ENCODE results near the gene BMPR1A. TPM values are rescaled to one million over a fixed set of nuclear protein-coding genes. Genes with fewer than 3 reads are reported as not detected.

BMPR1A gene
- total and polyA plus RNA-seq, 10 of the 15 experiments (the other 5 are each of a cell fraction or from before 2014, with no cell fraction given): 2.3 to 22.7 (median 13.1) TPM

- TF ChIP-seq MAX (IDR thresholded peaks at IDR 0.05; ENCODE audit: low read depth, low read length): no peak
- no peak for TF ChIP-seq YY1 (IDR thresholded peaks at IDR 0.05; ENCODE audit: low read depth, low read length)
- TF ChIP-seq ZNF622 (IDR thresholded peaks at IDR 0.05): no peak
- no peak for TF ChIP-seq SMARCA5 (IDR thresholded peaks at IDR 0.05)
- TF ChIP-seq NR2C2 (IDR thresholded peaks at IDR 0.05; ENCODE audit: borderline replicate concordance, control insufficient read depth, insufficient read length, low read depth): no peak
These were observed 207.8 kb downstream of the BMPR1A start (continued) for GRCh38 chr10:86964061-86964846.

GRCh38 chr10:86964847-86965190 lies 208.4 kb downstream of the BMPR1A start:
- no TSS peak for BruUV-seq (replicated peaks)
- SMC1A ChIA-PET (ENCODE audit: uncharacterized antibody, unreplicated experiment): interaction anchor here (1.1 kb wide), 1 partner anchor 8 kb away, joined by 3 read pairs; the partner anchor contains the start of gene MMRN2
- CTCF ChIA-PET: interaction anchor here (3.5 kb wide), 1 partner anchor 26 kb away, joined by 25 read pairs; no protein-coding TSS in a partner anchor
- Histone ChIP-seq H3K27me3 (replicated peaks in 1 of 2; ENCODE audit: control insufficient read depth in 2 of 2, insufficient read depth in 2 of 2, low read length in 1 of 2) (no peaks in the 10 kb centered on the region), H4K20me1 (ENCODE audit: control insufficient read depth, insufficient read depth) (no peaks in the 10 kb centered on the region), H3K79me2 (ENCODE audit: control insufficient read depth, insufficient read depth, low read length) (no peaks in the 10 kb centered on the region), H3K4me2 (ENCODE audit: control insufficient read depth, insufficient read depth) (no peak overlapping the region), H3K4me1 (ENCODE audit: control insufficient read depth, insufficient read depth, low read length) (peaks cover 54% of the 10 kb centered on the region), H3K9ac (ENCODE audit: control insufficient read depth, insufficient read depth, low read length) (no peak overlapping the region), H2AFZ (ENCODE audit: control insufficient read depth, low read depth, low read length) (no peak overlapping the region), H3K4me3 (no peak overlapping the region), H3K27ac (ENCODE audit: control insufficient read depth, insufficient read depth) (no peak overlapping the region; the same call in 1 of the 2 replicates), H3K36me3 (ENCODE audit: control insufficient read depth in 2 of 2, insufficient read depth in 2 of 2, low read length in 1 of 2) (no peaks in the 10 kb centered on the region), H3K9me3 (replicated peaks; ENCODE audit: control insufficient read depth, insufficient read depth, low read length) (no peaks in the 10 kb centered on the region)
- WGBS (ENCODE audit: insufficient coverage, insufficient replicate concordance, low lambda C conversion rate, missing lambda C conversion rate): 68% methylated on average over 2 of the region's 2 CpGs
- DNase-seq (ENCODE audit: low read depth, low spot score) (no peak), ATAC-seq (no peak), FAIRE-seq (no peak)
- RAD21 ChIA-PET (ENCODE audit: unreplicated experiment): interaction anchor here (1.3 kb wide), 1 partner anchor 23 kb away, joined by 3 read pairs; no protein-coding TSS in a partner anchor
- intact Hi-C loops (cut with micrococcal nuclease; ENCODE audit: unreplicated experiment): loop anchor here (5.0 kb wide), 1 partner anchor 127 kb away; the partner anchor contains the start of gene GLUD1
- TF ChIP-seq HDGF (IDR thresholded peaks at IDR 0.05) (no peak), SIX5 (IDR thresholded peaks at IDR 0.05; ENCODE audit: low read depth, low read length, severe bottlenecking) (no peak), ZNF217 (IDR thresholded peaks at IDR 0.05) (no peak), ZNF24 (IDR thresholded peaks at IDR 0.05) (no peak), MYC (IDR thresholded peaks at IDR 0.05; ENCODE audit: insufficient read depth, insufficient read length, insufficient replicate concordance, low read length, severe bottlenecking) (no peak), BHLHE40 (IDR thresholded peaks at IDR 0.05; ENCODE audit: borderline replicate concordance in 1 of 2, low read depth in 2 of 2, low read length in 1 of 2) (no peak)
- TF ChIP-seq, protein P1, sequence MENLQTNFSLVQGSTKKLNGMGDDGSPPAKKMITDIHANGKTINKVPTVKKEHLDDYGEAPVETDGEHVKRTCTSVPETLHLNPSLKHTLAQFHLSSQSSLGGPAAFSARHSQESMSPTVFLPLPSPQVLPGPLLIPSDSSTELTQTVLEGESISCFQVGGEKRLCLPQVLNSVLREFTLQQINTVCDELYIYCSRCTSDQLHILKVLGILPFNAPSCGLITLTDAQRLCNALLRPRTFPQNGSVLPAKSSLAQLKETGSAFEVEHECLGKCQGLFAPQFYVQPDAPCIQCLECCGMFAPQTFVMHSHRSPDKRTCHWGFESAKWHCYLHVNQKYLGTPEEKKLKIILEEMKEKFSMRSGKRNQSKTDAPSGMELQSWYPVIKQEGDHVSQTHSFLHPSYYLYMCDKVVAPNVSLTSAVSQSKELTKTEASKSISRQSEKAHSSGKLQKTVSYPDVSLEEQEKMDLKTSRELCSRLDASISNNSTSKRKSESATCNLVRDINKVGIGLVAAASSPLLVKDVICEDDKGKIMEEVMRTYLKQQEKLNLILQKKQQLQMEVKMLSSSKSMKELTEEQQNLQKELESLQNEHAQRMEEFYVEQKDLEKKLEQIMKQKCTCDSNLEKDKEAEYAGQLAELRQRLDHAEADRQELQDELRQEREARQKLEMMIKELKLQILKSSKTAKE (IDR thresholded peaks at IDR 0.05; ENCODE audit: low read depth, poor library complexity, severe bottlenecking): no peak
- POLR2A ChIA-PET: no interaction called here
- in situ Hi-C loops (cut with MboI): no loop called here

Data from GM12878 (cell line).